Peyer's patch (tissue), 4 donors: ENCODE measurements around the gene GEMIN5.

Source experiments
- POLR2A ChIP-seq, 2 donors: fragments of 450-650 bp; IDR thresholded peaks; one replicate each; pipeline ENCODE4 v1.5.1; 2017; ENCODE audit warnings: antibody characterized with exemption in 2 of 2, mild to moderate bottlenecking in 2 of 2, moderate library complexity in 2 of 2
- TF ChIP-seq, protein P1 (sequence below), 6 experiments: fragments of 450-650 bp in 4 of 6; fragments of 200-600 bp in 2 of 6; sonication (generic) in 1 of 6; IDR thresholded peaks; one replicate each; pipeline ENCODE4 v1.5.1; 2017 to 2019; ENCODE audit warnings: antibody characterized with exemption in 6 of 6, mild to moderate bottlenecking in 3 of 6, moderate library complexity in 1 of 6

DNA sequence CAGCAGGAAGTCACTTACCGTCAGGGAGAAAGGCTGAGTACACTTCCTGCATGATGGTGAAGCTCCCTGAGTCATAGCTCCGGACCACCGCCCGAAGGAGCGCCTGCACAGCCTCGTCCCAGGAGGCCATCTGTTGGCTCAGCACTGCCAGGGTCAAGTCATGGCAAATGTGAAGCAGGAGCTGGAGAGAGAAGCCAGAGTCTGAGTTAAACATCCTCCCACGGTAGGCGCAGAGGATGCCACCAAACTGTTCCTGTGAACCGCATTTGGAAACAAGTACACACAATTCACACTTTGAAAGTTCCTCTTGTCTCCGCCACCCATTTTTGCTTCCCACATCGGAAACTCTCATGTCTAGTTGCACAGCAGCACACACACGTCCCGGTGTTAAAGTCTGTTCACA lies 45.6 kb downstream of the GEMIN5 start:
- TF ChIP-seq, protein P1, sequence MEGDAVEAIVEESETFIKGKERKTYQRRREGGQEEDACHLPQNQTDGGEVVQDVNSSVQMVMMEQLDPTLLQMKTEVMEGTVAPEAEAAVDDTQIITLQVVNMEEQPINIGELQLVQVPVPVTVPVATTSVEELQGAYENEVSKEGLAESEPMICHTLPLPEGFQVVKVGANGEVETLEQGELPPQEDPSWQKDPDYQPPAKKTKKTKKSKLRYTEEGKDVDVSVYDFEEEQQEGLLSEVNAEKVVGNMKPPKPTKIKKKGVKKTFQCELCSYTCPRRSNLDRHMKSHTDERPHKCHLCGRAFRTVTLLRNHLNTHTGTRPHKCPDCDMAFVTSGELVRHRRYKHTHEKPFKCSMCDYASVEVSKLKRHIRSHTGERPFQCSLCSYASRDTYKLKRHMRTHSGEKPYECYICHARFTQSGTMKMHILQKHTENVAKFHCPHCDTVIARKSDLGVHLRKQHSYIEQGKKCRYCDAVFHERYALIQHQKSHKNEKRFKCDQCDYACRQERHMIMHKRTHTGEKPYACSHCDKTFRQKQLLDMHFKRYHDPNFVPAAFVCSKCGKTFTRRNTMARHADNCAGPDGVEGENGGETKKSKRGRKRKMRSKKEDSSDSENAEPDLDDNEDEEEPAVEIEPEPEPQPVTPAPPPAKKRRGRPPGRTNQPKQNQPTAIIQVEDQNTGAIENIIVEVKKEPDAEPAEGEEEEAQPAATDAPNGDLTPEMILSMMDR (IDR thresholded peaks at IDR 0.05): no peak
- TF ChIP-seq POLR2A (IDR thresholded peaks at IDR 0.05): no peak
